WI38 (cell line): ENCODE data around the gene RBP5.
A peak's percentile ranks its signal among the peaks of the same experiment; 100 is the strongest.

Source experiments
- H3K4me3 ChIP-seq: 2 replicates; pipeline ENCODE4 v1.5.1; 2011; ENCODE audit warnings: low read depth, mild to moderate bottlenecking, control low read depth, low read length
- TF ChIP-seq, protein P1 (sequence below): IDR thresholded peaks from 2 replicates; pipeline ENCODE4 v1.5.1; 2012; ENCODE audit warnings: low read depth, mild to moderate bottlenecking, control low read depth, low read length

The RBP5 gene

DNA sequence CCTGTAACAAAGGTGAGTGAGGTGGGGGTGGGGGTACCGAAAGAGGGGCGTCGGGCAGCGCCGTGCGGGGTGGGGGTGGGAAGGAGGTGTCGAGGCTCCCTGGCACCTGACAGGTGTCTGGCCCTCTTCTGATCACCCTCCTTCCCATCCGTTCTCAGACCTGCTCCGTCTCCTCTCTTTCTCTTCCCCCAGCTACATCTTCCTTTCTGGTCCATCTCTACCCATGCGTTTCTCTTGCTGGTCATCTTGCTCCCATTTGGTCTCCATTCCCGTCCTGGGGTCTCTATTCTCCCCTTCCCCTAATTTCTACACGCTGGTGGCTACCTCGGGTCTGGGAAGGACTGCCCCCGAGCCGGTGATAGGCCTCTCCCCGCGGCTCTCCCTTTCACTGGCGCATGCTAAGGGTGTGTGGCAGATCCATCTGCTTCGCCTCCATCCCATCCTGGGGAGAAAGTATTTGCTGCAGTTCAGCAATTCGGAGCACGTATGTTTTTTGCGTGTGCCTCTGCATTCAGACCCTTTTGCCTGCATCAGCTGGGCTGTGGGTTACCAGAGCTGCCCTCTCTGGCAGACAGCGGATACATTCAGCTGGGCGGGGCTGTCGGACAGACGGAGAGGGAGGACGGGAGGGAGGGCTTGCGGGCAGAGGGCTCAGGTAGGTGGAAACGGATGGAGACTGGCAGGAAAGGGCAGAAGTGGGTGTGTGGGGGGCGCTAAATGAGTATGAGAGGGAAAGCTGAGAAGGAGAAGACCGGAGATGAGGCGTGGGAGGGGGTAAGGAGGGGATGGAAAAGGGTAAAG, 2.2 kb upstream of the RBP5 start:
- TF ChIP-seq, protein P1, sequence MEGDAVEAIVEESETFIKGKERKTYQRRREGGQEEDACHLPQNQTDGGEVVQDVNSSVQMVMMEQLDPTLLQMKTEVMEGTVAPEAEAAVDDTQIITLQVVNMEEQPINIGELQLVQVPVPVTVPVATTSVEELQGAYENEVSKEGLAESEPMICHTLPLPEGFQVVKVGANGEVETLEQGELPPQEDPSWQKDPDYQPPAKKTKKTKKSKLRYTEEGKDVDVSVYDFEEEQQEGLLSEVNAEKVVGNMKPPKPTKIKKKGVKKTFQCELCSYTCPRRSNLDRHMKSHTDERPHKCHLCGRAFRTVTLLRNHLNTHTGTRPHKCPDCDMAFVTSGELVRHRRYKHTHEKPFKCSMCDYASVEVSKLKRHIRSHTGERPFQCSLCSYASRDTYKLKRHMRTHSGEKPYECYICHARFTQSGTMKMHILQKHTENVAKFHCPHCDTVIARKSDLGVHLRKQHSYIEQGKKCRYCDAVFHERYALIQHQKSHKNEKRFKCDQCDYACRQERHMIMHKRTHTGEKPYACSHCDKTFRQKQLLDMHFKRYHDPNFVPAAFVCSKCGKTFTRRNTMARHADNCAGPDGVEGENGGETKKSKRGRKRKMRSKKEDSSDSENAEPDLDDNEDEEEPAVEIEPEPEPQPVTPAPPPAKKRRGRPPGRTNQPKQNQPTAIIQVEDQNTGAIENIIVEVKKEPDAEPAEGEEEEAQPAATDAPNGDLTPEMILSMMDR = no peak
- peak overlapping the region; percentile 65 for H3K4me3 ChIP-seq

DNA sequence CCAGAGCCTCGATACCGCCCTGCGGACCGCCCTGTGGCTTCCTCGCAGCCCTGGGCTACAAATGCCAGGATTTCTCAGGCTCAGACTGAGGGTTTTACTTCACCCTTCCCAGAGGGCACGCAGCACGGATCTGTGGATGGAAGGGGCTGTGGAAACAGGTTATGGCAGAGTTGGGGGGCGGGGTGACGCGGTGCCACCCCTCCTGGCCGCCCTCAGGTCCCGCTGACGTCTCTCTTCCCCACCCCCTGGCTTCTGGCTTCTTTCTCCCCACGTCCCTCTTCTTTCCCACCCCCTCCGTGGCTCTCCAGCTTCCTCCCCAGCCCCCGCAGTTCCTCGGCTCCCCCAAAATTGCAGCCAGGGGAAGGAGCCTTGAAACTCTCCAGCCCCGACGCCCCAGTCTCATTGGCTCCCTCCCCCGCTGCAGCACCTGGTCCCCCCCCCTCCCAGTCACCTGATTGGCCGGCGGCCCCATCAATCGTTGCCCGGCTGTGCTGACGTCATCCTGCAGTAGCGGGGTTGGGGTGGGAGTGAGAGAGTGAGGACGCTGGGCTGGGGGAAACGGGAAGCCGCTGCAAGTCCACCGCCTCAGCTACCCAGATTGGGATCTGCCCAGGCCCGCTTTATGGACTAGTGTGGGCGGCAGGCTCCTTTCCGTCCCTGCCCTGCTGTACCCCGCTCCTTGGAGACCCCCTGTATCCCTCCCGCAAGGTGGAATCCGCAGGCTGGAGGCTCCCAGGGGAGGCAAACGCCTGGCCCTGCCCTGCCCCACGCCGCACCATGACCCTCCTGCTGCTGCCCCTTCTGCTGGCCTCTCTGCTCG, 1.4 kb upstream of the RBP5 start, which contains the start of gene CLSTN3:
Gene CLSTN3, plus strand, starts transcription at position 500 of the 820 bp plus-strand sequence. Its CDS starts 278 bp downstream, at position 778.
- TF ChIP-seq, protein P1 = no peak
- H3K4me3 ChIP-seq = peak within 1 kb of the TSS; percentile 65

DNA sequence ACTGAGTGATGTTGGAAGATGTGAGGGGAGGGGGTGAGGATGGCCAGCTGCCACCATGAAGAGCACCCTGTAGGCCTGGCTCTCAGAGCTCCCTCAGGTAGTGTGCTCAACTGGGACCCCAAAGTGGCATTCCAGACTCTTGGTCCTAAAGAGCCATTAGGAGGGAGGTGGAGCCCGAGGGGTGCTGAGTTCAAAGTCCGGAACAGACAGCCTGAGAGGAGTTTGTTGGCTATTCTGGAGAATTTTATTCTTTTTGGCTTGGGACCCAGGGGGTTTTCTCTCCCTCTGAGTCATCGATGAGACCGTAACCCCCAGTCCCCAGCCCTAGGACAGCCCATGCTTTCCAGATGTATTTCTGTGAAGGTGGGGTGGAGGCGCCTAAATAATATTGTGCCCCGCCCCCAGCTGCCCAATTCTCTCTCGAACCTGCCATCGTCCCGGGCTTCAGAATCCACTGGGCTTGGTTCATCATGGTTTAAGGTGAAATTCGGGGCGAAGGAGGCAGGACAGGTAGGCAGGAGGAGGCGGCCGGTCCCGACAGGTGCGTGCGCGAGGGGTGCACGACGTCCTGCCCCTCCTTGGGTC, 690 bp upstream of the RBP5 start:
- TF ChIP-seq, protein P1 = no peak
- H3K4me3 ChIP-seq = peak overlapping the region; percentile 65

DNA sequence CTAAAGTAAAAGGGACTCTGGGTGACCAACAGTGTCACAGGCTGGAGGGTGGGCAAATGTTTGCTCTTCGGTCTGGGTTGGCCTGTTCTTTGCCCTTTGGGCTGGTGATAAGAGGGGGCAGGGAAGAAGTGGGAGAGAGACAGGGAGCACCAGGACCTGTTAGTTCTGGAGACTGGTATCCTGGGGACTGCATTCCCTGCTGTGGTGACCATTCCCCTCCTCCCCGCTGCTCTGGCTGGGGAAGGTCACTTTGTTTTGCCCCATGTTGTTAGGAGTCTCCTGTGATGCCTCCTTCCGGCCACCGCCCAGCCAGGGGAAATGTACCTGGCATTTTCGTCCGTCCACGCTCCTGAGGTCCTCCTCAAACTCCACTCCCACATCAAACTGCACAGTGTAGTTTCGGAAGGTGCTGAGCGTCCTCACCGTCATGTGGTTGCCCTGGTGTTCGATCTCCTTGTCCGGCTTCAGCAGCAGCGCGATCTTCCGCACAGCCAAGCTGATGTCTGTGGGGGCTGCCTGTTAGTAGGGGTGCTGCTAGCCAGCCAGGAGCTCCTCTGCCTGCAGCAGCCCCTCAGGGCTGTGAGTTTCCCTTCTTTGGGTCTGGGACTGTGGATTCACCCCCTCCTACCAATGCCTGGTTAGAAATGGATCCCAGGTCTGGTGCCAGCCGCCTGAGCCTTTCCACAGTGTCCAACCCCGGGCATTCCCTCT, 618 bp downstream of the RBP5 start:
- no peak overlapping the region for H3K4me3 ChIP-seq
- TF ChIP-seq, protein P1 = no peak

DNA sequence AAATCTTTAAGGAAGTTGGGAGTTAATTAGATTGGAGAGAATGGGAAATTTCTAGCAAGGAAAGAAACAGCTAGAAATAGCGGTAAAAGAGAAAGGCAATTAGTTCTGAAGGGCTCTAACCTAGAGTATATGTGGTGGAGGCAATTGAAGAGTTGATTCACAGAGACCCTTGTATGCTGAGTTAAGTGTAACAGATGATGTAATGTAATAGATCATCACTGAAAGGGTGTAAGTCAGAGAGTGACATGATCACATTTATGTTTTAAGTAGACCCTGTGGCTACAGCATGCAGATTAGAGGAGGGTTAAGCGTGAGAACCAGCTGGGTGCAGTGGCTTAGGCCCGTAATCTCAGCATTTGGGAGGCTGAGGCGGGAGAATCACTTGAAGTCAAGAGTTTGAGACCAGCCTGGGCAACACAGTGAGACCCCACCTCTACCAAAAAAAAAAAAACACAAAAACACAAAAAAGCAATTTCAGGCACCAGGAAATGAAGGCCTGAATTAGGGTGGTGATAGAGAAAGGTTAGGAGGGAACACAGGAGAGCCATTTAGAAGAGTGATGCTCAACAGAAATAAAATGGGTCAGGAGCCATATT, 3.0 kb downstream of the RBP5 start:
- TF ChIP-seq, protein P1 = no peak
- H3K4me3 ChIP-seq = no peak overlapping the region

DNA sequence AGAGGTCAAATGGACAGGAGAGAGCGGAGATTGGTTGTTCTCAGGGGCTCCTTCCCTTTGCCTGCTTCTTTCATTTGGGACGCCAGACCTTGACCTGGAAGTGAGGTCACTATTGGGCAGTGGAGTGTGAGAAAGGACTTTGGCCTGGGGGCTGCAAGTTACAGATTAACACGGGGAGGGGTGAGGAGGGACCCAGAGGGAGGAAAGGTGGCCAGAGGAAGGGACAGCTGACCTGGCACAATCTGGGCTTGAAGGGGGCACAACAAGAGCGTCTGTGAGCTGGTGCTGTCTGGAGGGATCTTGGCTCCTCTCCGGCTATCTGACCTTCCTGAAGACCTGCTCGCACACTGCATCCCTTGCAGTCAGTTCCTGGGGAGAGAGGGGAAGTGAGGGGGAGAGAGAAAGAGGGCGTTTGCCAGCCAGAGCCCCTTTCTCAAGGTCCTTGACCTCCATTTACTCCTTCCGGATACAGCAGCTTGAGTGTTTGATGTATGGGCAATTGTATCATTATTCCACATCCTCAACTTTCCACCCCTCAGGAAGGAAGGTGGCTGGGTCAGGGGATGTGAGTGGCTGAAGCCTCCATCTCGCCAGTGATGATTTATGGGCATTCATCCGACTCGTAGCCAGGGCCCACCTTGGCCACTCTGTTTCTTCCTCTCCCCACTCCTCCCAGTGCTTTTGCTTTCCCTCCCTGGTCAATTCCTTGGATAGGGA, 4.7 kb downstream of the RBP5 start:
- TF ChIP-seq, protein P1 = no peak
- H3K4me3 ChIP-seq = no peak overlapping the region
